ENCODE results near the gene HTT. TPM values are rescaled to one million over a fixed set of nuclear protein-coding genes. Genes with fewer than 3 reads are reported as not detected.

HTT gene
- total RNA-seq, 2 donors from 2014 or later, result 56.3 to 89.5 TPM

DNA sequence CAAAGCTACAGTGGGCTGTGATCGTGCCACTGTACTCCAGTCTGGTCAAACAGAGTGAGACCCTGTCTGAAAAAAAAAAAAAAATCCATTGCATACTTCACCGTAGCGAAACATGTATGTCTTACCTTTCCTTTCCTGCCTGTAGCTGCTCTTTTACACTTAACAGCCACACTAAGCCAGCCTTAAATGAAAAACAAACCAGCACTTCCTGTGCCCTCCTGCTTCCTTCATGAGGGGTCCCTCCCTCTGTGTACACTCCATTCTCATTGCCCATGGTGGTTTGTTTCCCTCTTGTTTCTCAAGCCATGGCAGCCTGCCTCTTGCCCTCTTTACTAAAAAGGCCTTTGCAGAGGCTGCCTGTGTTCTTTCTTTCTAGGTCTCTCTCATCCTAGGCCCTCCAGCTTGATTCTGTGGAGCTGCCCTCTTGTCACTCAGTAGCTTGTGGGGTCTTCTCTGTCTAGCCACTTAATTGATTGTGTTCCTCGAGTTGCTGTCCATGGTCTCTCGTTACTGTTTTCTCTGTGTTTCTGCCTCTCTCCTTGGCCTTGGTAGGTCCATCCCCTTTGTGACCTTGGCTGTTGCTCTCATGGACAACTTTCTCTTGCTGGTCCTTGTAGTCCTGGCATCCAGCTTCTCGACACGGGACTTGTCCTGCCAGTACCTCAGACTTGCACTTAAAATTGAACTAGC, 122.3 kb downstream of the HTT start:
- H3K27ac ChIP-seq, result no peak overlapping the region
- H3K36me3 ChIP-seq, result peaks cover 12% of the 10 kb centered on the region
- TF ChIP-seq CTCF (IDR thresholded peaks at IDR 0.05), result no peak
- H3K4me3 ChIP-seq, result no peak overlapping the region
- no peaks in the 10 kb centered on the region for H3K9me3 ChIP-seq
- no peak for DNase-seq (ENCODE audit: low spot score)
- no peaks in the 10 kb centered on the region for H3K4me1 ChIP-seq (ENCODE audit: control insufficient read depth in 1 of 2, low read depth in 2 of 2)
- no peaks in the 10 kb centered on the region for H3K27me3 ChIP-seq (replicated peaks; ENCODE audit: insufficient read depth)
- ATAC-seq (ENCODE audit: insufficient number of reproducible peaks, low FRiP score, low read depth), result no peak

DNA sequence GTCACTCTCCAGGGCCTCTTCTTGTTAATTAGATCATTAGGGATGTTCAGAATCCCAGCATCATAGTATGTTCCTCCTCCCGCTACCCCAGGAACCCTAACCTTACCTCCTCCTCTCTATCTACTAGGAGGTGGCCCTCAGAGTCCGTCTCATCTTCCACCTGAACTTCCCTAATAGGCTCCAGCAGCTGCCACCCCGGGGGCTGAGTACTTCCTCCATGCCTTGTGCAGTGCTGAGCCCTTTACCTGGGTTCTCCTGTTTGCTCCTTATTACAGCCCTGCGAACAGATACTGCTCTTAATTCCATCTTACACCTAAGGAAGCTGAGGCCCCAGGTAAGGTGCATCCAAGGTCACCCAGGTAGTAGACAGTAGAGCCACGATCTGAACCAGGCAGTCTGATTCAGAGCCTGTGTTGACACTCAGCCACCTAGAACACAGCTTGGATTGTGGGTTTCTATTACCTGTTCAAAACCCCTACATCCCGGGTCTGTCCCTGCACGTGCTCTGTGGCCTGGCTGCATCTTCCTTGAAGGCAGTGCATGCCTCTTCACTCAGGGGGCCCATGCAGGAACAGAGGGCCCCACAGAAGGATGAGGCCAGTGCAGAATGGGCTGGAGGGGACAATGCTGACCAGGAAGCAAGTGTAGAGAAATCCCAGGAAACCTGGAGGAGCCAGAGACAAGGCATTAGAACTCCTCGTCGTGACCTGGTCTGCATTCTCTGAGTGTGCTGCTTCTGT, 123.1 kb downstream of the HTT start:
- no peak for DNase-seq (ENCODE audit: low spot score)
- ATAC-seq (ENCODE audit: insufficient number of reproducible peaks, low FRiP score, low read depth), result no peak
- Histone ChIP-seq H3K27ac (no peak overlapping the region), H3K36me3 (peaks cover 12% of the 10 kb centered on the region), H3K4me3 (no peak overlapping the region), H3K27me3 (replicated peaks; ENCODE audit: insufficient read depth) (no peaks in the 10 kb centered on the region), H3K4me1 (ENCODE audit: control insufficient read depth in 1 of 2, low read depth in 2 of 2) (no peaks in the 10 kb centered on the region), H3K9me3 (no peaks in the 10 kb centered on the region)
- no peak for TF ChIP-seq CTCF (IDR thresholded peaks at IDR 0.05)

GRCh38 chr4:3198906-3199305, 124.4 kb downstream of the HTT start:
- Histone ChIP-seq H3K27me3 (replicated peaks; ENCODE audit: insufficient read depth) (no peaks in the 10 kb centered on the region), H3K4me3 (no peak overlapping the region), H3K27ac (no peak overlapping the region), H3K4me1 (ENCODE audit: control insufficient read depth in 1 of 2, low read depth in 2 of 2) (peaks cover 0 to 8% of the 10 kb centered on the region in 2 donors), H3K9me3 (no peaks in the 10 kb centered on the region), H3K36me3 (peaks cover 12% of the 10 kb centered on the region)
- DNase-seq (ENCODE audit: low spot score) (no peak), ATAC-seq (ENCODE audit: insufficient number of reproducible peaks, low FRiP score, low read depth) (no peak)
- no peak for TF ChIP-seq CTCF (IDR thresholded peaks at IDR 0.05)

- TF ChIP-seq CTCF (IDR thresholded peaks at IDR 0.05), result no peak
- Histone ChIP-seq H3K9me3 (no peaks in the 10 kb centered on the region), H3K27ac (no peak overlapping the region), H3K36me3 (peaks cover 12% of the 10 kb centered on the region), H3K27me3 (replicated peaks; ENCODE audit: insufficient read depth) (no peaks in the 10 kb centered on the region), H3K4me1 (ENCODE audit: control insufficient read depth in 1 of 2, low read depth in 2 of 2) (peaks cover 0 to 9% of the 10 kb centered on the region in 2 donors), H3K4me3 (no peak overlapping the region)
- ATAC-seq (ENCODE audit: insufficient number of reproducible peaks, low FRiP score, low read depth) (no peak), DNase-seq (ENCODE audit: low spot score) (no peak)
Measured at GRCh38 chr4:3199653-3200422, 125.4 kb downstream of the HTT start.

Measured in thoracic aorta (tissue), 2 donors.